ENCODE results near the gene ATAD3C.
"Not testable (repeated sequence)": the region's sequence is repeated elsewhere in the genome, so short reads cannot be mapped to it uniquely, and the experiment has no call there.

GRCh38 chr1:1455934-1456333 is 6.4 kb downstream of the ATAD3C start:
- not testable (repeated sequence) for TF ChIP-seq CTCF, POLR2A (IDR thresholded peaks at IDR 0.05)

Data from esophagus squamous epithelium (tissue), 4 donors.